Neural cell (in vitro differentiated cells): ENCODE data around the gene STAT4. TPM values are rescaled to one million over a fixed set of nuclear protein-coding genes. Genes with fewer than 3 reads are reported as not detected.

Source experiments
- H2AFZ ChIP-seq: fragments of 200-600, 300-800 bp; sonication (generic), shearing (Covaris generic); 2 replicates; pipeline ENCODE4 v1.6.0; 2014; ENCODE audit warnings: low read depth, mild to moderate bottlenecking, antibody characterized with exemption, low read length, moderate library complexity
- H3F3A ChIP-seq: fragments of 200-600 bp; shearing (Covaris generic); 2 replicates; pipeline ENCODE4 v1.6.1; 2016; ENCODE audit warnings: mild to moderate bottlenecking, moderate library complexity, mixed read lengths, antibody characterized with exemption, low read length; ENCODE audit not compliant: insufficient read depth, poor library complexity, severe bottlenecking
- H3K27ac ChIP-seq: fragments of 200-600, 300-800 bp; sonication (generic), shearing (Covaris generic); 2 replicates; pipeline ENCODE4 v1.5.1; 2014; ENCODE audit warnings: mild to moderate bottlenecking, low read length, moderate library complexity
- H3K27me3 ChIP-seq: fragments of 300-800, 200-600 bp; sonication (generic), shearing (Covaris generic); 2 replicates; pipeline ENCODE4 v1.6.0; 2014; ENCODE audit warnings: mild to moderate bottlenecking, low read depth, low read length, moderate library complexity; ENCODE audit not compliant: insufficient read depth
- H3K36me3 ChIP-seq: fragments of 300-800, 200-600 bp; sonication (generic), shearing (Covaris generic); 2 replicates; pipeline ENCODE4 v1.5.1; 2014; ENCODE audit warnings: mild to moderate bottlenecking, antibody characterized with exemption, low read length, moderate library complexity; ENCODE audit not compliant: insufficient read depth
- H3K4me2 ChIP-seq: fragments of 300-800, 200-600 bp; sonication (generic), shearing (Covaris generic); 2 replicates; pipeline ENCODE4 v1.6.0; 2014; ENCODE audit warnings: mild to moderate bottlenecking, low read length
- H3K4me3 ChIP-seq: fragments of 300-800, 200-600 bp; sonication (generic), shearing (Covaris generic); 2 replicates; pipeline ENCODE4 v1.5.1; 2014; ENCODE audit warnings: mild to moderate bottlenecking, low read length, moderate library complexity
- H3K79me2 ChIP-seq: fragments of 200-600 bp; shearing (Covaris generic); replicated peaks from 2 replicates; pipeline ENCODE4 v1.6.0; 2014; ENCODE audit warnings: mild to moderate bottlenecking, low read length, moderate library complexity; ENCODE audit not compliant: insufficient read depth
- H3K9ac ChIP-seq: fragments of 300-800, 200-600 bp; sonication (generic), shearing (Covaris generic); 2 replicates; pipeline ENCODE4 v1.6.1; 2016; ENCODE audit warnings: mild to moderate bottlenecking, low read length, mixed read lengths
- H3K9me2 ChIP-seq: fragments of 200-600 bp; shearing (Covaris generic); 2 replicates; pipeline ENCODE4 v1.6.1; 2016; ENCODE audit warnings: mild to moderate bottlenecking, low read length, mixed read lengths; ENCODE audit not compliant: insufficient read depth
- H3K9me3 ChIP-seq: fragments of 200-600, 300-800 bp; sonication (generic), shearing (Covaris generic); 2 replicates; pipeline ENCODE4 v1.6.1; 2016; ENCODE audit warnings: mild to moderate bottlenecking, mixed run types, low read length, moderate library complexity, mixed read lengths
- H4K20me1 ChIP-seq: fragments of 200-600 bp; shearing (Covaris generic); 2 replicates; pipeline ENCODE4 v1.6.1; 2016; ENCODE audit warnings: mild to moderate bottlenecking, mixed run types; ENCODE audit not compliant: insufficient read depth
- EP300 ChIP-seq: fragments of 450-650 bp; conservative IDR thresholded peaks from 2 replicates; pipeline ENCODE4 v1.6.1; 2014; ENCODE audit warnings: antibody characterized with exemption, mild to moderate bottlenecking, moderate library complexity; ENCODE audit not compliant: poor library complexity, severe bottlenecking
- EZH2 ChIP-seq: fragments of 200-600, 300-800 bp; shearing (Covaris generic), sonication (generic); IDR thresholded peaks from 2 replicates; pipeline ENCODE4 v1.6.1; 2014; ENCODE audit warnings: antibody characterized with exemption, low read length, borderline replicate concordance, mild to moderate bottlenecking; ENCODE audit not compliant: insufficient read depth, poor library complexity, severe bottlenecking
- MXI1 ChIP-seq: fragments of 450-650 bp; conservative IDR thresholded peaks from 2 replicates; pipeline ENCODE4 v1.6.1; 2014; ENCODE audit warnings: antibody characterized with exemption, mild to moderate bottlenecking; ENCODE audit not compliant: poor library complexity, severe bottlenecking
- POLR2AphosphoS5 ChIP-seq: IDR thresholded peaks from 2 replicates; pipeline ENCODE4 v1.6.1; 2012
- RAD21 ChIP-seq: fragments of 450-650 bp; conservative IDR thresholded peaks from 2 replicates; pipeline ENCODE4 v1.6.1; 2014; ENCODE audit warnings: antibody characterized with exemption, mild to moderate bottlenecking, moderate library complexity
- SMC3 ChIP-seq: fragments of 450-650 bp; conservative IDR thresholded peaks from 2 replicates; pipeline ENCODE4 v1.6.1; 2014; ENCODE audit warnings: antibody characterized with exemption, mild to moderate bottlenecking, moderate library complexity; ENCODE audit not compliant: poor library complexity
- TAF1 ChIP-seq: IDR thresholded peaks from 2 replicates; pipeline ENCODE4 v1.6.1; 2012; ENCODE audit warnings: low read depth
- polyA plus RNA-seq: library from polyadenylated mRNA; depleted of rRNA; stranded (reverse); fragments of >200 nt; gene quantifications from 2 replicates; pipeline ENCODE4 v1.2.3, GENCODE V29; 2014
- TF ChIP-seq, protein P1 (sequence below): IDR thresholded peaks from 2 replicates; pipeline ENCODE4 v1.6.1; 2012; ENCODE audit warnings: borderline replicate concordance
- TF ChIP-seq, protein P2 (sequence below): fragments of 450-650 bp; IDR thresholded peaks from 2 replicates; pipeline ENCODE4 v1.5.1; 2014; ENCODE audit warnings: antibody characterized with exemption, mild to moderate bottlenecking, moderate library complexity; ENCODE audit not compliant: poor library complexity, severe bottlenecking

The STAT4 gene
- polyA plus RNA-seq, 1 donor from 2014 or later: 3.7 TPM

GRCh38 chr2:191064590-191064989, 86.2 kb downstream of the STAT4 start:
- H3K4me2 ChIP-seq: no peak overlapping the region
- H3K79me2 ChIP-seq: no peaks in the 10 kb centered on the region
- no peaks in the 10 kb centered on the region for H4K20me1 ChIP-seq
- no peaks in the 10 kb centered on the region for H3F3A ChIP-seq
- no peaks in the 10 kb centered on the region for H3K9me2 ChIP-seq
- no peak overlapping the region for H3K9ac ChIP-seq
- no peaks in the 10 kb centered on the region for H3K9me3 ChIP-seq
- H3K27ac ChIP-seq: no peak overlapping the region
- H3K4me3 ChIP-seq: no peak overlapping the region
- no peak overlapping the region for H2AFZ ChIP-seq
- H3K27me3 ChIP-seq: no peaks in the 10 kb centered on the region
- TF ChIP-seq, protein P1, sequence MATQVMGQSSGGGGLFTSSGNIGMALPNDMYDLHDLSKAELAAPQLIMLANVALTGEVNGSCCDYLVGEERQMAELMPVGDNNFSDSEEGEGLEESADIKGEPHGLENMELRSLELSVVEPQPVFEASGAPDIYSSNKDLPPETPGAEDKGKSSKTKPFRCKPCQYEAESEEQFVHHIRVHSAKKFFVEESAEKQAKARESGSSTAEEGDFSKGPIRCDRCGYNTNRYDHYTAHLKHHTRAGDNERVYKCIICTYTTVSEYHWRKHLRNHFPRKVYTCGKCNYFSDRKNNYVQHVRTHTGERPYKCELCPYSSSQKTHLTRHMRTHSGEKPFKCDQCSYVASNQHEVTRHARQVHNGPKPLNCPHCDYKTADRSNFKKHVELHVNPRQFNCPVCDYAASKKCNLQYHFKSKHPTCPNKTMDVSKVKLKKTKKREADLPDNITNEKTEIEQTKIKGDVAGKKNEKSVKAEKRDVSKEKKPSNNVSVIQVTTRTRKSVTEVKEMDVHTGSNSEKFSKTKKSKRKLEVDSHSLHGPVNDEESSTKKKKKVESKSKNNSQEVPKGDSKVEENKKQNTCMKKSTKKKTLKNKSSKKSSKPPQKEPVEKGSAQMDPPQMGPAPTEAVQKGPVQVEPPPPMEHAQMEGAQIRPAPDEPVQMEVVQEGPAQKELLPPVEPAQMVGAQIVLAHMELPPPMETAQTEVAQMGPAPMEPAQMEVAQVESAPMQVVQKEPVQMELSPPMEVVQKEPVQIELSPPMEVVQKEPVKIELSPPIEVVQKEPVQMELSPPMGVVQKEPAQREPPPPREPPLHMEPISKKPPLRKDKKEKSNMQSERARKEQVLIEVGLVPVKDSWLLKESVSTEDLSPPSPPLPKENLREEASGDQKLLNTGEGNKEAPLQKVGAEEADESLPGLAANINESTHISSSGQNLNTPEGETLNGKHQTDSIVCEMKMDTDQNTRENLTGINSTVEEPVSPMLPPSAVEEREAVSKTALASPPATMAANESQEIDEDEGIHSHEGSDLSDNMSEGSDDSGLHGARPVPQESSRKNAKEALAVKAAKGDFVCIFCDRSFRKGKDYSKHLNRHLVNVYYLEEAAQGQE: no peak
- no peak for TF ChIP-seq RAD21
- TF ChIP-seq POLR2AphosphoS5: no peak
- H3K36me3 ChIP-seq: no peaks in the 10 kb centered on the region

DNA sequence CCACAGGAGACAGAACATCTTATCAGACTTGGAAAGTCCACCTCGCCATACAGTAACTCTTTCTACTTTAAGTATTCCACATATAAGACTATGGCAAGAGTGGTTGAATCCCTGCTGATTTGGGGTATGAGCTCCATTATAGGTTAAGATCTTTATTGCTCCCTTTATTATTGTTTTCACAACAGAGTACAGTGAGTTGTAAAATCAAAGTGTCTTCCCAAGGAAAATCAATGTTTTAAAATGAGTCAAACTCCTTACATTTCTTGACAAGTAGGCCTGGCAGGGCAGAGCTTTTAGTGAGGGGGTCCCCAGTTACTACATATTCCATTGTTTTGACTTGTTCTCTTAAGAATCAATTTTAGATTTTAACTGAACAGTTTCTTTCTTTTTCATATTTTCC, 87.2 kb downstream of the STAT4 start:
- Histone ChIP-seq H3K27me3 (no peaks in the 10 kb centered on the region), H3K36me3 (no peaks in the 10 kb centered on the region), H3K4me2 (no peak overlapping the region), H4K20me1 (no peaks in the 10 kb centered on the region), H3K9ac (no peak overlapping the region), H3K4me3 (no peak overlapping the region), H3F3A (no peaks in the 10 kb centered on the region), H3K9me3 (no peaks in the 10 kb centered on the region), H3K79me2 (no peaks in the 10 kb centered on the region), H3K27ac (no peak overlapping the region), H2AFZ (no peak overlapping the region), H3K9me2 (no peaks in the 10 kb centered on the region)
- TF ChIP-seq POLR2AphosphoS5 (no peak), RAD21 (no peak), EP300 (no peak), TAF1 (no peak), EZH2 (no peak), SMC3 (no peak), MXI1 (no peak)
- TF ChIP-seq, protein P2, sequence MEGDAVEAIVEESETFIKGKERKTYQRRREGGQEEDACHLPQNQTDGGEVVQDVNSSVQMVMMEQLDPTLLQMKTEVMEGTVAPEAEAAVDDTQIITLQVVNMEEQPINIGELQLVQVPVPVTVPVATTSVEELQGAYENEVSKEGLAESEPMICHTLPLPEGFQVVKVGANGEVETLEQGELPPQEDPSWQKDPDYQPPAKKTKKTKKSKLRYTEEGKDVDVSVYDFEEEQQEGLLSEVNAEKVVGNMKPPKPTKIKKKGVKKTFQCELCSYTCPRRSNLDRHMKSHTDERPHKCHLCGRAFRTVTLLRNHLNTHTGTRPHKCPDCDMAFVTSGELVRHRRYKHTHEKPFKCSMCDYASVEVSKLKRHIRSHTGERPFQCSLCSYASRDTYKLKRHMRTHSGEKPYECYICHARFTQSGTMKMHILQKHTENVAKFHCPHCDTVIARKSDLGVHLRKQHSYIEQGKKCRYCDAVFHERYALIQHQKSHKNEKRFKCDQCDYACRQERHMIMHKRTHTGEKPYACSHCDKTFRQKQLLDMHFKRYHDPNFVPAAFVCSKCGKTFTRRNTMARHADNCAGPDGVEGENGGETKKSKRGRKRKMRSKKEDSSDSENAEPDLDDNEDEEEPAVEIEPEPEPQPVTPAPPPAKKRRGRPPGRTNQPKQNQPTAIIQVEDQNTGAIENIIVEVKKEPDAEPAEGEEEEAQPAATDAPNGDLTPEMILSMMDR: no peak
- TF ChIP-seq, protein P1: no peak
